Osteocyte (in vitro differentiated cells): Measurements from ENCODE around the gene PAPPA. TPM values are rescaled to one million over a fixed set of nuclear protein-coding genes. Genes with fewer than 3 reads are reported as not detected.

Source experiments
- DNase-seq: peaks from one replicate; pipeline ENCODE4 v3.0.0; 2021; ENCODE audit warnings: mixed read lengths; ENCODE audit not compliant: unreplicated experiment; ENCODE audit errors: extremely low spot score
- H3K27ac Mint-ChIP-seq: one replicate; pipeline ENCODE4 v1.8.0; 2021; ENCODE audit warnings: mild to moderate bottlenecking, mixed read lengths; ENCODE audit not compliant: unreplicated experiment
- H3K27me3 Mint-ChIP-seq: one replicate; pipeline ENCODE4 v1.8.0; 2021; ENCODE audit warnings: mixed read lengths; ENCODE audit not compliant: unreplicated experiment
- H3K36me3 Mint-ChIP-seq: one replicate; pipeline ENCODE4 v1.8.0; 2021; ENCODE audit warnings: mixed read lengths; ENCODE audit not compliant: unreplicated experiment
- H3K4me1 Mint-ChIP-seq: one replicate; pipeline ENCODE4 v1.8.0; 2021; ENCODE audit warnings: mixed read lengths; ENCODE audit not compliant: unreplicated experiment
- H3K4me3 Mint-ChIP-seq: one replicate; pipeline ENCODE4 v1.8.0; 2021; ENCODE audit warnings: mild to moderate bottlenecking, moderate library complexity, mixed read lengths; ENCODE audit not compliant: unreplicated experiment
- H3K9me3 Mint-ChIP-seq: one replicate; pipeline ENCODE4 v1.8.0; 2021; ENCODE audit warnings: mixed read lengths; ENCODE audit not compliant: unreplicated experiment
- CTCF ChIP-seq: fragments of 200-600 bp; sonication (generic); IDR thresholded peaks from 2 replicates; pipeline ENCODE4 v1.5.0; 2021; ENCODE audit warnings: antibody characterized with exemption, mild to moderate bottlenecking, moderate library complexity
- total RNA-seq: library from RNA; stranded (reverse); gene quantifications from 2 replicates; pipeline ENCODE4 v1.2.1, GENCODE V29; 2021

PAPPA gene
- total RNA-seq, 1 donor from 2014 or later: 229 TPM

- no peaks in the 10 kb centered on the region for H3K27me3 Mint-ChIP-seq
- H3K4me1 Mint-ChIP-seq: peaks cover 10% of the 10 kb centered on the region
- peaks cover 7% of the 10 kb centered on the region for H3K9me3 Mint-ChIP-seq
- H3K27ac Mint-ChIP-seq: no peak overlapping the region
- peaks cover 7% of the 10 kb centered on the region for H3K36me3 Mint-ChIP-seq
- TF ChIP-seq CTCF: no peak
- no peak for DNase-seq
- no peak overlapping the region for H3K4me3 Mint-ChIP-seq
Measured at GRCh38 chr9:116116393-116116792, 37.2 kb upstream of the PAPPA start.

- Mint-ChIP-seq H3K9me3 (peaks cover 7% of the 10 kb centered on the region), H3K4me1 (no peaks in the 10 kb centered on the region)
- DNase-seq: no peak
Measured at GRCh38 chr9:116123171-116123570, 30.4 kb upstream of the PAPPA start.

DNA sequence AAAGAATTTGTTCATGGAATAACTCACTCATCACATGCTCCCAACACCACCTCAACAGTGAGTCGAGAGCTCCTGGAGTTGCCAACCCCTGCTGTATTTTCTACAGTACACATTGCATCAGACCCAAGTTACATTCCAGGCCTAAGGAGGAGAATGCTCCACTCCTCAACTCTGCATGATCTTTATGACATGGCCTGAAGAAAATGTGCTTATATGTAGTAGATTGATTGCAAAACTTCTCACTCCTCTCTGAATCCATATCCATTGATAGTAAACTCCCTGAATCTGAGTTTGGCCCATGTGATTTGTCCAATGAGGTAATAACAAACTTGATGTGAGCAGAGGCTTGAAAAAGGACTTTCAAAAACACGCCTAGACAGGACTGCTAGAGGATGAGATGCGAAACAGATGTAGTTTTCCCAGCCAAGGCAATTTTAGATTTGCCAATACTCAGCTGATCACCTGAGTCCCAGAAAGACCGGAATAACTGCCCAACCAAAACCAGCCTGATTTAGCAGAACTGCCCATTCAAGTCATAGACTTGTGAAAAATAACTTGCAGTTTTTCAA is 29.0 kb upstream of the PAPPA start:
- no peak for DNase-seq
- Mint-ChIP-seq H3K27ac (no peak overlapping the region), H3K27me3 (no peaks in the 10 kb centered on the region), H3K36me3 (peaks cover 7% of the 10 kb centered on the region), H3K4me1 (no peaks in the 10 kb centered on the region), H3K9me3 (peaks cover 7% of the 10 kb centered on the region), H3K4me3 (no peak overlapping the region)
- no peak for TF ChIP-seq CTCF

More at GRCh38 chr9:116123171-116123570, 30.4 kb upstream of the PAPPA start:
- Mint-ChIP-seq H3K27me3 (no peaks in the 10 kb centered on the region), H3K36me3 (peaks cover 7% of the 10 kb centered on the region), H3K27ac (no peak overlapping the region), H3K4me3 (no peak overlapping the region)
- TF ChIP-seq CTCF: no peak

- Mint-ChIP-seq H3K4me3 (no peak overlapping the region), H3K4me1 (no peaks in the 10 kb centered on the region), H3K36me3 (peaks cover 2% of the 10 kb centered on the region), H3K9me3 (peaks cover 4% of the 10 kb centered on the region), H3K27ac (no peak overlapping the region), H3K27me3 (no peaks in the 10 kb centered on the region)
- no peak for TF ChIP-seq CTCF
- no peak for DNase-seq
Measured at GRCh38 chr9:116133163-116133562, 20.4 kb upstream of the PAPPA start.

GRCh38 chr9:116134975-116135374 is 18.6 kb upstream of the PAPPA start:
- Mint-ChIP-seq H3K4me3 (no peak overlapping the region), H3K27me3 (no peaks in the 10 kb centered on the region), H3K9me3 (peaks cover 4% of the 10 kb centered on the region), H3K27ac (no peak overlapping the region), H3K4me1 (no peaks in the 10 kb centered on the region), H3K36me3 (peaks cover 2% of the 10 kb centered on the region)
- no peak for DNase-seq
- TF ChIP-seq CTCF: no peak
